NT2/D1 (cell line): ENCODE measurements around the gene ARID5A.

Experiments used
- YY1 ChIP-seq: IDR thresholded peaks from 2 replicates; pipeline ENCODE4 v1.6.1; 2011; ENCODE audit not compliant: insufficient read length, insufficient read depth
- ZNF274 ChIP-seq: IDR thresholded peaks from 2 replicates; pipeline ENCODE4 v1.6.1; 2011; ENCODE audit warnings: mild to moderate bottlenecking, low read depth, low read length

DNA sequence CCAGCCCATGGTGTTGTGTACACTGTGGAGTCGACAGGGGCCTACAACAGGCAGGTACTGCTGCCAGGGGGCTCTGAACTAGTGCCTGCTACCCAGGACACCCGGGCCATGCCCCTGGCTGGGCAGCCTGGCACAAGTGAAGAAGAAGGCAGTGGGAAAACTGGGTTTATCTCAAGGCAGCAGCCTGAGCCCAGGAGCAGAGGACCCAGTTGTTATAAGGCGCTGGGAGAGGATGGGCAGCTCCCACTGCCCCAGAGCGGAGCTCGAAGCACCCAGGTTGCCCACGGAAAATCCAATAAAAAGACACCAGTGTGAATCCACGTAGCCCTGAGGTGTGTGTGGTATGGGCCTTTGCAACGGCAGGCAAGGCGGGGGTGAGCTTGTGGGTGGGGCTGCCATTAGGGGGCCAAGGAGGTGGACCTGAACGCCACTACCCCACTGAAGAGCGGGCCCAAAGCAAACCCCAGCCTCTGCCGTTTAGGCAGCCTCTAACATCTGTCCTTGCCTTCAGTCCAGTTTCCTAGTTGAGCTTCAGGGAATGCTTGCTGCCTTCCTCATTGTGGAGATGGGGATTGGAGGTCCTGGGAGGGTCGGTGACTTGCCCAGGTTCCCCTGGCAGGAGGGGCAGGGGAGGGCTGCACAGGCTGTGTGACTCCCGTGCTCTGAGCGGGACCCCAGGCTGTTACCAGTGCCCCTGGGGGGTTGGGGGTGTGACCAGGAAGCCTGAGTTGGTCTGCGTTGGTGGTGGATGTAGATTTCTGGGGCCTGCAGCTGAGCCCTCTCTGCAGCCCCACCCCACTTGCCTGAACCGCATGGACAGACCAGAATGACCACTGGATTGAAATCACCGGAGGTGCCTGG lies 16.0 kb downstream of the ARID5A start:
- TF ChIP-seq ZNF274 = no peak
- TF ChIP-seq YY1 = no peak
